ENCODE data around the gene UROC1. TPM values are rescaled to one million over a fixed set of nuclear protein-coding genes. Genes with fewer than 3 reads are reported as not detected.

Gene UROC1
- total RNA-seq, 1 experiment from 2014 or later = not detected

- Histone ChIP-seq H3K4me3 (ENCODE audit: low read depth, low read length) (no peak overlapping the region), H3K36me3 (ENCODE audit: control insufficient read depth, insufficient read depth, low read length) (no peaks in the 10 kb centered on the region), H3K9me3 (no peaks in the 10 kb centered on the region), H3K27me3 (replicated peaks; ENCODE audit: control insufficient read depth, insufficient read depth, low read length) (no peaks in the 10 kb centered on the region), H3K4me1 (no peaks in the 10 kb centered on the region)
- DNase-seq = no peak
- TF ChIP-seq CTCF (IDR thresholded peaks at IDR 0.05; ENCODE audit: insufficient read depth in 1 of 2, low read depth in 1 of 2, low read length in 1 of 2, severe bottlenecking in 1 of 2, unreplicated experiment in 1 of 2) = no peak
- CTCF ChIA-PET = no interaction called here
- H3K9me3 Mint-ChIP-seq (ENCODE audit: unreplicated experiment) = no peaks in the 10 kb centered on the region
- H3K4me3 Mint-ChIP-seq (ENCODE audit: unreplicated experiment) = no peak overlapping the region
- no peak overlapping the region for H3K27ac Mint-ChIP-seq (ENCODE audit: unreplicated experiment)
- no peaks in the 10 kb centered on the region for H3K36me3 Mint-ChIP-seq (ENCODE audit: insufficient read depth, unreplicated experiment)
- no peaks in the 10 kb centered on the region for H3K4me1 Mint-ChIP-seq (ENCODE audit: low read depth, unreplicated experiment)
- POLR2A ChIA-PET = no interaction called here
- H3K27me3 Mint-ChIP-seq (ENCODE audit: insufficient read depth, unreplicated experiment) = no peaks in the 10 kb centered on the region
- intact Hi-C loops (cut with micrococcal nuclease; ENCODE audit: unreplicated experiment) = no loop called here
- BruUV-seq (replicated peaks) = no TSS peak
These were observed 20.4 kb downstream of the UROC1 start for GRCh38 chr3:126496894-126497850.

GRCh38 chr3:126495786-126496185, 21.8 kb downstream of the UROC1 start:
- intact Hi-C loops (cut with micrococcal nuclease; ENCODE audit: unreplicated experiment) = no loop called here
- no peak overlapping the region for H3K4me3 Mint-ChIP-seq (ENCODE audit: unreplicated experiment)

GRCh38 chr3:126494970-126495230, 22.7 kb downstream of the UROC1 start:
- Histone ChIP-seq H3K36me3 (ENCODE audit: control insufficient read depth, insufficient read depth, low read length) (no peaks in the 10 kb centered on the region), H3K27me3 (replicated peaks; ENCODE audit: control insufficient read depth, insufficient read depth, low read length) (no peaks in the 10 kb centered on the region), H3K4me1 (no peaks in the 10 kb centered on the region), H3K4me3 (ENCODE audit: low read depth, low read length) (no peak overlapping the region), H3K9me3 (no peaks in the 10 kb centered on the region)
- Mint-ChIP-seq H3K4me1 (ENCODE audit: low read depth, unreplicated experiment) (no peaks in the 10 kb centered on the region), H3K27ac (ENCODE audit: unreplicated experiment) (no peak overlapping the region), H3K9me3 (ENCODE audit: unreplicated experiment) (no peaks in the 10 kb centered on the region), H3K27me3 (ENCODE audit: insufficient read depth, unreplicated experiment) (no peaks in the 10 kb centered on the region), H3K4me3 (ENCODE audit: unreplicated experiment) (no peak overlapping the region), H3K36me3 (ENCODE audit: insufficient read depth, unreplicated experiment) (no peaks in the 10 kb centered on the region)
- POLR2A ChIA-PET = no interaction called here
- TF ChIP-seq CTCF (IDR thresholded peaks at IDR 0.05; ENCODE audit: insufficient read depth in 1 of 2, low read depth in 1 of 2, low read length in 1 of 2, severe bottlenecking in 1 of 2, unreplicated experiment in 1 of 2) = no peak
- BruUV-seq (replicated peaks) = no TSS peak
- intact Hi-C loops (cut with micrococcal nuclease; ENCODE audit: unreplicated experiment) = no loop called here
- CTCF ChIA-PET = no interaction called here
- DNase-seq = no peak

More at GRCh38 chr3:126495786-126496185, 21.8 kb downstream of the UROC1 start:
- H3K27ac Mint-ChIP-seq (ENCODE audit: unreplicated experiment) = no peak overlapping the region
- H3K36me3 Mint-ChIP-seq (ENCODE audit: insufficient read depth, unreplicated experiment) = no peaks in the 10 kb centered on the region
- no peaks in the 10 kb centered on the region for H3K27me3 Mint-ChIP-seq (ENCODE audit: insufficient read depth, unreplicated experiment)
- H3K4me1 ChIP-seq = no peaks in the 10 kb centered on the region
- DNase-seq = no peak
- BruUV-seq (replicated peaks) = no TSS peak
- H3K9me3 ChIP-seq = no peaks in the 10 kb centered on the region
- H3K9me3 Mint-ChIP-seq (ENCODE audit: unreplicated experiment) = no peaks in the 10 kb centered on the region
- CTCF ChIA-PET = interaction anchor here (0.6 kb wide), 1 partner anchor 557 kb away, joined by 3 read pairs; no protein-coding TSS in a partner anchor
- no peaks in the 10 kb centered on the region for H3K36me3 ChIP-seq (ENCODE audit: control insufficient read depth, insufficient read depth, low read length)
- no peak overlapping the region for H3K4me3 ChIP-seq (ENCODE audit: low read depth, low read length)
- H3K4me1 Mint-ChIP-seq (ENCODE audit: low read depth, unreplicated experiment) = no peaks in the 10 kb centered on the region
- POLR2A ChIA-PET = no interaction called here
- no peaks in the 10 kb centered on the region for H3K27me3 ChIP-seq (replicated peaks; ENCODE audit: control insufficient read depth, insufficient read depth, low read length)
- no peak for TF ChIP-seq CTCF (IDR thresholded peaks at IDR 0.05; ENCODE audit: insufficient read depth in 1 of 2, low read depth in 1 of 2, low read length in 1 of 2, severe bottlenecking in 1 of 2, unreplicated experiment in 1 of 2)

Measured in Caco-2 (cell line).